Mesenchymal stem cell (in vitro differentiated cells and primary cell): ENCODE measurements around the gene UTS2R.
"Not testable (repeated sequence)": the region's sequence is repeated elsewhere in the genome, so short reads cannot be mapped to it uniquely, and the experiment has no call there.

Experiments used
- DNase-seq: peaks from one replicate; pipeline ENCODE4 v3.0.0-alpha.2; 2013
- H2AFZ ChIP-seq: one replicate; pipeline ENCODE4 v1.6.1; 2013; ENCODE audit warnings: low read depth, mild to moderate bottlenecking, control low read depth, inconsistent platforms, low read length, moderate library complexity
- H2AK5ac ChIP-seq: 2 replicates; pipeline ENCODE4 v1.6.1; 2013; ENCODE audit warnings: low read length, moderate library complexity, mild to moderate bottlenecking, inconsistent platforms; ENCODE audit not compliant: severe bottlenecking
- H2BK120ac ChIP-seq: one replicate; pipeline ENCODE4 v1.6.1; 2013; ENCODE audit warnings: low read depth, mild to moderate bottlenecking, inconsistent platforms, low read length, moderate library complexity
- H2BK12ac ChIP-seq, 2 experiments: one replicate each; pipeline ENCODE4 v1.6.1; 2013; ENCODE audit warnings: inconsistent platforms in 2 of 2, low read length in 2 of 2, mild to moderate bottlenecking in 2 of 2, moderate library complexity in 2 of 2, control low read depth in 1 of 2
- H2BK15ac ChIP-seq: one replicate; pipeline ENCODE4 v1.6.1; 2013; ENCODE audit warnings: mild to moderate bottlenecking, low read depth, inconsistent platforms; ENCODE audit not compliant: poor library complexity, severe bottlenecking
- H2BK5ac ChIP-seq: 2 replicates; pipeline ENCODE4 v1.6.1; 2013; ENCODE audit warnings: low read depth, mild to moderate bottlenecking, low read length, control low read depth, inconsistent platforms; ENCODE audit not compliant: poor library complexity, severe bottlenecking
- H3K14ac ChIP-seq, 2 experiments: one replicate each; pipeline ENCODE4 v1.6.1; 2013; ENCODE audit warnings: inconsistent platforms in 2 of 2, low read length in 2 of 2, control low read depth in 1 of 2, mild to moderate bottlenecking in 1 of 2, moderate library complexity in 1 of 2
- H3K18ac ChIP-seq, 2 experiments: one replicate each; pipeline ENCODE4 v1.6.1; 2013; ENCODE audit warnings: inconsistent platforms in 2 of 2, low read length in 2 of 2, control low read depth in 1 of 2, low read depth in 1 of 2, mild to moderate bottlenecking in 1 of 2
- H3K23ac ChIP-seq, 2 experiments: one replicate each; pipeline ENCODE4 v1.6.1; 2013; ENCODE audit warnings: inconsistent platforms in 2 of 2, low read length in 2 of 2, mild to moderate bottlenecking in 2 of 2, moderate library complexity in 2 of 2, control low read depth in 1 of 2
- H3K27ac ChIP-seq: 2 replicates; pipeline ENCODE4 v1.5.1; 2013; ENCODE audit warnings: mild to moderate bottlenecking, moderate library complexity, low read length, control low read depth, inconsistent platforms; ENCODE audit not compliant: poor library complexity, severe bottlenecking
- H3K27me3 ChIP-seq, 2 experiments: 2 replicates each; pipeline versions ENCODE4 v1.6.1 to v1.7.0; 2013; ENCODE audit warnings: low read length in 2 of 2, mild to moderate bottlenecking in 2 of 2, moderate library complexity in 2 of 2, control low read depth in 1 of 2, inconsistent platforms in 1 of 2; ENCODE audit not compliant: control insufficient read depth in 1 of 2, insufficient read depth in 1 of 2
- H3K36me3 ChIP-seq, 2 experiments: 2 replicates each; pipeline versions ENCODE4 v1.6.1 to v1.7.0; 2013; ENCODE audit warnings: low read length in 2 of 2, control low read depth in 1 of 2, inconsistent platforms in 1 of 2, low read depth in 1 of 2, mild to moderate bottlenecking in 1 of 2; ENCODE audit not compliant: insufficient read depth in 2 of 2, control insufficient read depth in 1 of 2
- H3K4ac ChIP-seq, 2 experiments: one replicate each; pipeline ENCODE4 v1.6.1; 2013; ENCODE audit warnings: inconsistent platforms in 2 of 2, low read length in 2 of 2, mild to moderate bottlenecking in 2 of 2, moderate library complexity in 2 of 2, control low read depth in 1 of 2, low read depth in 1 of 2
- H3K4me1 ChIP-seq: 2 replicates; pipeline ENCODE4 v1.6.1; 2013; ENCODE audit warnings: low read depth, low read length, control low read depth; ENCODE audit not compliant: control insufficient read depth, insufficient read depth
- H3K4me2 ChIP-seq: 2 replicates; pipeline ENCODE4 v1.6.1; 2013; ENCODE audit warnings: low read length, mild to moderate bottlenecking, inconsistent platforms; ENCODE audit not compliant: poor library complexity, severe bottlenecking
- H3K4me3 ChIP-seq, 2 experiments: 2 replicates each; pipeline versions ENCODE4 v1.5.1 to v1.7.0; 2013; ENCODE audit warnings: low read length in 2 of 2, mild to moderate bottlenecking in 2 of 2, control low read depth in 1 of 2, low read depth in 1 of 2; ENCODE audit not compliant: insufficient read depth in 1 of 2
- H3K79me1 ChIP-seq: replicated peaks from 2 replicates; pipeline ENCODE4 v1.6.1; 2013; ENCODE audit warnings: mild to moderate bottlenecking, control low read depth, low read length, inconsistent platforms; ENCODE audit not compliant: poor library complexity, severe bottlenecking
- H3K9ac ChIP-seq: 2 replicates; pipeline ENCODE4 v1.7.0; 2013; ENCODE audit warnings: mild to moderate bottlenecking, low read length, moderate library complexity
- H3K9me3 ChIP-seq: 2 replicates; pipeline ENCODE4 v1.7.0; 2013; ENCODE audit warnings: mild to moderate bottlenecking, low read length; ENCODE audit not compliant: control insufficient read depth
- H4K8ac ChIP-seq: one replicate; pipeline ENCODE4 v1.6.1; 2013; ENCODE audit warnings: inconsistent platforms, mild to moderate bottlenecking, low read length, moderate library complexity
- H4K91ac ChIP-seq: one replicate; pipeline ENCODE4 v1.6.1; 2013; ENCODE audit warnings: mild to moderate bottlenecking, low read length, inconsistent platforms
- WGBS: methylation state at CpG from one replicate; pipeline ENCODE4 v1.1.7; 2013; ENCODE audit warnings: mixed read lengths; 5-methylcytosine and 5-hydroxymethylcytosine counted together

UTS2R gene

GRCh38 chr17:82380860-82381702, 9.5 kb downstream of the UTS2R start:
- Histone ChIP-seq H3K14ac (no peak overlapping the region), H4K91ac (no peak overlapping the region), H3K4me3 (peak overlapping the region in 1 of 2 experiments; percentile 70), H2BK12ac (no peak overlapping the region), H3K23ac (no peak overlapping the region), H3K9me3 (no peaks in the 10 kb centered on the region), H2AFZ (no peak overlapping the region), H3K79me1 (no peaks in the 10 kb centered on the region), H3K18ac (no peak overlapping the region), H3K27me3 (peaks cover 25 to 44% of the 10 kb centered on the region in 2 experiments), H3K36me3 (peaks cover 0 to 3% of the 10 kb centered on the region in 2 experiments), H3K27ac (no peak overlapping the region), H2AK5ac (no peak overlapping the region), H2BK15ac (no peak overlapping the region), H3K9ac (peak overlapping the region; percentile 44), H2BK120ac (no peak overlapping the region), H3K4ac (no peak overlapping the region), H3K4me2 (no peak overlapping the region), H2BK5ac (no peak overlapping the region), H4K8ac (no peak overlapping the region), H3K4me1 (peaks cover 18% of the 10 kb centered on the region)
- peak; percentile 4 for DNase-seq
- 78% methylated on average over 22 of the region's 23 CpGs for WGBS

- Histone ChIP-seq H3K14ac (peak overlapping the region in 1 of 2 experiments; percentile 62), H3K27me3 (peaks cover 20 to 45% of the 10 kb centered on the region in 2 experiments)
Measured at GRCh38 chr17:82381703-82382009, 10.1 kb downstream of the UTS2R start.

GRCh38 chr17:82382220-82382932, 10.8 kb downstream of the UTS2R start:
- DNase-seq, H2BK5ac ChIP-seq: not testable (repeated sequence)

More at GRCh38 chr17:82381703-82382009, 10.1 kb downstream of the UTS2R start:
- Histone ChIP-seq H3K4me3 (peak overlapping the region in 1 of 2 experiments; percentile 70), H3K4me1 (peaks cover 19% of the 10 kb centered on the region)
- not testable (repeated sequence) for H4K91ac ChIP-seq, H3K79me1 ChIP-seq, H2BK5ac ChIP-seq, H3K27ac ChIP-seq, DNase-seq, H3K23ac ChIP-seq, H2BK12ac ChIP-seq, H3K4ac ChIP-seq, H2AK5ac ChIP-seq, H2AFZ ChIP-seq, H3K18ac ChIP-seq, H2BK15ac ChIP-seq, H3K4me2 ChIP-seq, H3K36me3 ChIP-seq, H2BK120ac ChIP-seq, H4K8ac ChIP-seq, H3K9me3 ChIP-seq, H3K9ac ChIP-seq
- 97% methylated on average over 8 of the region's 10 CpGs for WGBS

GRCh38 chr17:82382933-82383255, 11.3 kb downstream of the UTS2R start:
- Histone ChIP-seq H2BK12ac (no peak overlapping the region), H3K79me1 (no peaks in the 10 kb centered on the region), H3K9ac (no peak overlapping the region), H3K27ac (no peak overlapping the region), H2BK5ac (no peak overlapping the region), H3K27me3 (peaks cover 32 to 50% of the 10 kb centered on the region in 2 experiments), H2BK120ac (no peak overlapping the region), H4K8ac (no peak overlapping the region), H2BK15ac (no peak overlapping the region), H4K91ac (no peak overlapping the region), H3K14ac (no peak overlapping the region), H3K4me2 (no peak overlapping the region), H3K4me1 (peaks cover 21% of the 10 kb centered on the region), H2AFZ (no peak overlapping the region), H3K36me3 (peaks cover 0 to 3% of the 10 kb centered on the region in 2 experiments), H2AK5ac (no peak overlapping the region), H3K9me3 (no peaks in the 10 kb centered on the region), H3K18ac (no peak overlapping the region), H3K23ac (no peak overlapping the region), H3K4ac (no peak overlapping the region), H3K4me3 (peak overlapping the region in 1 of 2 experiments; percentile 20)
- no peak for DNase-seq
- 91% methylated on average over 9 of the region's 11 CpGs for WGBS

More at GRCh38 chr17:82382220-82382932, 10.8 kb downstream of the UTS2R start:
- not testable (repeated sequence) for H2BK12ac ChIP-seq, H3K9me3 ChIP-seq, H2BK15ac ChIP-seq, H3K27ac ChIP-seq, H3K18ac ChIP-seq, H2BK120ac ChIP-seq, H3K9ac ChIP-seq, H3K79me1 ChIP-seq, H3K4me2 ChIP-seq, H4K8ac ChIP-seq, H4K91ac ChIP-seq, H3K4ac ChIP-seq, H2AK5ac ChIP-seq, H2AFZ ChIP-seq, H3K36me3 ChIP-seq, H3K23ac ChIP-seq, H3K14ac ChIP-seq
- H3K27me3 ChIP-seq: peaks cover 27 to 50% of the 10 kb centered on the region in 2 experiments
- peak overlapping the region in 1 of 2 experiments; percentile 20 for H3K4me3 ChIP-seq
- WGBS: 82% methylated on average over 21 of the region's 21 CpGs
- peaks cover 21% of the 10 kb centered on the region for H3K4me1 ChIP-seq
